Suppressor macrophage treated with lipopolysaccharide for 4 hours (primary cell): ENCODE measurements around the gene FCGBP.

Experiments
- DNase-seq: peaks from one replicate; pipeline ENCODE4 v3.0.0-alpha.2; 2020

Gene FCGBP

DNA sequence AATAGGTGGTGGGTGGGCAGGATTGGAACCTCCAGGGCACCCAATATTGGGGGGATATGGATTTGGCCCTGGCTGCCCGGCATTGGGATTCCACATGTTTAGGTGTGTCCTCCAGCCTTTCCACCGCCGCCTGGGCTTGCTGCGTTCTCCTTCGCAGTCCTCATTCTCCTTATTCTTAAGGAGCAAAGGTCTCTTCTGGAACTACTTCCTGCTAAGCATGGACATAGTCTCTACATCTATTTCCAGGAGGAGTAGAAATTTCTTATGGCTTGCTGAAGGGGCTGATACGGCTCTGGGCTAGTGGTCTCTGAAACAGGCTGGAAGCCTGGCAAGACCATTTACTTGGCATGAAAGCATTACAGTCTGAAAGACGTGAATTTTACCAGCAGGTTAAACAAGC is 9.2 kb upstream of the FCGBP start:
- DNase-seq: no peak

DNA sequence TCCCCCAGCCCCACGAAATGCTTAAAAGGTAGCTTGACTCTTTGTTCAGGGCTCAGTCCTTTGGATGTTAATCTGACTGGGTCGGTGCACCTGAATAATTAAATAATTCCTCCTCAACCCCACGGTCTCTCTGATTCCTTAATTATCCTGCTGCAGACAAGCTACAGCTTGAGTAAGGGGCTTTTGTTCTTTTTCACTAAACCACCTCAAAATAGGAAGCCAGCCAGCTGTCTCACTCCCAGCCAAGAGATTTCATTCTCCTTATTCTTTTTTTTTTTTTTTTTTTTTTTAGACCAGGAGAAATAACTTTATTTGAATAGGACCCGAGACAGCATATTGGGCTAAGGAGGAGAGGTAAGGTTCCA is 7.9 kb upstream of the FCGBP start:
- DNase-seq: no peak

DNA sequence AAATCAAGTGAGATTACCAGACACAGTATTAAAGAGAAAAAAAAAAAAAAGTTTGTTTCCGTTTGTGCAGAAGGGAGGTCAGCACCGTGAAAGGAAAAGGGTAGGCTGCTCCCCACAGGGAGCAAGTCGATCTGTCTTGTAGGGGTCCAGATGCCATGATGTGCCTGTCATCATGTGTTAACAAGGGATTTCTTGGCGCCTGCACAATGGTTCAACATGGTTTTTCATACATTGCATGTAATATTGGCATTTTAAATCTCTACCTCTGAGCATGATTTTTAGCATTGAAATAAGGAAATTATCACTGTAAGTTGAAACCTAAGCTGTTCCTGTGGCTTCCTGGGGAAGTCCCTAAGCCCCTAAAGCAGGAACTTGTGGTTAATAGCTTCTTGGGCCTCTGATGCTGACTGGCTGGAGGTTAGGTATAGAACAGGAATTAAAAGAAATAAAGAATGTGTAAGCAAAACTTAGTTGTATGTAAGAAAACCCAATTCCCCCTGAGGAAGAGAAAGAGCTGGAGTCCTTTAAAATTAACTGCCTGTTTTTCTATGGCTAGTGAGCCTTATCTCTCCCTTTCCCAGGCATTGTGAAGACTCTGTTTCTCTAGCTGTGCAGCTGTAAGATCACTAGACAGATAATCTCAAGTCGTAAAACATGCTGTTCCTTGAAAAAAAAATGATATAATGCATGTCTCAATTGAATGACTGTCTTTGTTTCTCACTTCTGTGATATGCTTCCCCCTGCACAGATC is 7.4 kb upstream of the FCGBP start:
- peak; percentile 90 for DNase-seq

DNA sequence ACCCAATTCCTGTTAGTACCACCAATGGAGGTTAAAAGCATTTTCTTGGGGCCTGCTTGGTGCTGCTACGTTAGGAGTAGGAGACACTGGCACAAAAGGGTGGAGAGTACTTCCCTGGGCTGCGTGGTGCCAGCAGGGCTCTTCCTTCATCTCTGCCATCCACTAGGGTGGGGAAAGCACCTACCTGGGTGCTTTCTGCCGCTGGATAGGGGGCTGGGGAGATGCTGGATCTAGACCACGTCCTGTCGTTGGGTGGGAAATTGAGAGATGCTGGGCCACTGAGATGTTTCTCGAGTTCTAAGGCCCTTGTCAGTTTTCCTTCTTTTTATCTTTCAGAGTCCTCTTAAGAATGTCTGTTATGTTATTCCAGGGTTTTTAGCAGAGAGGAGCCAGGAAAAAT is 6.7 kb upstream of the FCGBP start:
- no peak for DNase-seq

DNA sequence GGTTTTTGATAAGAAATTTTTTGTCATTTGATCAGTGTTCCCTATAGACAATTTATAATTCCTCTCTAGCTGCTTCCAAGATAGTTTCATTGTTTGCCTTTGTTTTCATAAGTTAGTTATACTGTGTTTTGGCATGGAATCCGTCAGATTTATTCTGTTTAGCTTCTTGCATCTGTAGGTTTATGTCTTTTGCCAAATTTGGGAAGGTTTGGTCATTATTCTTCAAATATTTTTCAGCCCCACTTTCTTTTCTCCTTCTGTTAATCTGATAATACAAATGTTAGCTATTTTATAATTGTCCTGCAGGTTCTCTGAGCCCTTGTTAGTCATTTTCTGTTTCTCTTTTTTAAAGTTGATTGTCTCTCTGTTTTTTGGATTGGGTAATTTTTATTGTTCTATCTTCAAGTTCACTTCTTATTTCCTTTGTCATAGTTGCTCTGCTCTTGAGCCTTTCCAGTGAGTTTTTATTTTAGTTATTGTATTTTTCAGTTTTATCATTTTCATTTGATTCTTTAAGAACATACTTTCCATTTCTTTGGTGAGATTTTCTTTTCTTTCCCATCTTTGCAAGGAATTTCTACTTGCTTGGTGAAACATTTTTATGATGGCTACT is 5.9 kb upstream of the FCGBP start:
- DNase-seq: no peak

DNA sequence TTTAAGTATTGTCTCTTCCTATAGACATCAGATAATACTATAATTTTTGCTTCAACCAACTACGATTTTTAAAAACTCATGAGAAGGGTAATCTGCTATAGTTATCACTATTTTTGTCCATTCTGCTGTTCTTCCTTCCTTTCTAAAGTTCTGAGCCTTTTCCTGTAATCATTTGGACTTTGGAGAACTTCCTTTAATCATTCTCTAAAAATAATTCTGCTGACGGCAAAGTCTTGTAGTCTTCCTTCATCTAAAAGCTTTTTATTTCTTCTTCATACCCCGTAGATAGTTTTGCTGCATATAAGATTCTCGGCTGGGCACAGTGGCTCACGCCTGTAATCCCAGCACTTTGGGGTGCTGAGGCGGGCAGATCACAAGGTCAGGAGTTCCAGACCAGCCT is 5.1 kb upstream of the FCGBP start:
- no peak for DNase-seq

DNA sequence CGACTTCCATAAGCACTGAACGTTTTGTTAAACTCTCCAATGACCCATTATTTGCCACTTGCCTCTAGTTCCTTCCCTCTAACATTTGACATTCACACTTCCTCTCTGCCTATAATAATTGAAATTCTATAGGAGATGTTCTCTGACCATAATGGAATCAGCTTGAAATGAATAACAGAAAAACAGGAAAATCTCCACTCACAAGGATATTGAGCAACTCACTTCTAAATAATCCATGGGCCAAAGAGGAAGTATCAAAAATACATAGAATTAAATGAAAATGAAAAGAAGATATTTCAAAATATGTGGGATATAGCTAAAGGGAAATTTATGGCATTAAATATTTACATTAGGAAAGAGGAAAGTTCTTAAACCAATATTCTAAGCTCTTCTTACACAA is 3.4 kb upstream of the FCGBP start:
- DNase-seq: peak; percentile 67

DNA sequence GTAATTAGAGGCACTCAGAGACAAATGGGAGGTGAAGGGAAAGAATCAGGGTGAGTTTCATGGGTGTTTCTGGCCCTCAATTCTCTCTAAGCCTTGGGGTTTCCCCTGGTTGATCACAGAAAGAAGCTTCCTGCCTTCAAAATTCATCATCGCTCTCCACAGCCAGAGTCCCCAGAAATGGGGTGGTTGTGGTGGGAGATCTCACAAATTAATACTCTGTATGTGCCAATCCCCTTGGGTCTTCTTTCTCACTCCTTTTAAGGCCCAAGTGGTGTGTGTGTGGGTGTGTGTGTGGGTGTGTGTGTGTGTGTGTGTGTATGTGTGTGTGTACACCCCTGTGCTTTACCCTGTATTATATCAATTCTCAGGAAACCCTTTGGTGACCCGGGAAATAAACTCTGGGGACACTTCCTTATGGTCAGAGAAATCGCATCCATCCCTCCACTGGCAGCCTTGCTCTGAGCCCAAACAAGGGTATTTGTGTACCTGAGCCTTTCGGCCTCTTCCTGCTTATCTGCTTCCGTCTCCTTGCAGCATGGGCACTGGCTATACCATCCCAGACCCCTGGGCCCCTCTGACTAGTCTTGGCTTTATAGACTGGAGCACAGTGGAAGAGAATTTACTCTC is 2.8 kb upstream of the FCGBP start:
- peak; percentile 31 for DNase-seq

DNA sequence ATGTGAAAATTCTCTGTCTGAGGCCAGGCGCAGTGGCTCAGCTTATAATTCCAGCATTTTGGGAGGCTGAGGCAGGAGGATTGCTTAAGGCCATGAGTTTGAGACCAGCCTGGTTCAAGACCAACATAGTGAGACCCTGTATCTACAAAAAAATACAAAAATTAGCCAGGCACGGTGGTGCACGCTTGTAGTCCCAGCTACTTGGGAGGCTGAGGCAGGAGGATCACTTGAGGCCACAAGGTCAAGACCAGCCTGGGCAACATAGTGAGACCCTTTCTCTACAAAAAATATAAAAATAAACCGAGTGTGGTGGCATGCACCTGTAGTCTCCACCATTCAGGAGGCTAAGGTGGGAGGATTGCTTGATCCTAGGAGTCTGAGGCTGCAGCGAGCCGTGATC is 2.2 kb upstream of the FCGBP start:
- DNase-seq: no peak

DNA sequence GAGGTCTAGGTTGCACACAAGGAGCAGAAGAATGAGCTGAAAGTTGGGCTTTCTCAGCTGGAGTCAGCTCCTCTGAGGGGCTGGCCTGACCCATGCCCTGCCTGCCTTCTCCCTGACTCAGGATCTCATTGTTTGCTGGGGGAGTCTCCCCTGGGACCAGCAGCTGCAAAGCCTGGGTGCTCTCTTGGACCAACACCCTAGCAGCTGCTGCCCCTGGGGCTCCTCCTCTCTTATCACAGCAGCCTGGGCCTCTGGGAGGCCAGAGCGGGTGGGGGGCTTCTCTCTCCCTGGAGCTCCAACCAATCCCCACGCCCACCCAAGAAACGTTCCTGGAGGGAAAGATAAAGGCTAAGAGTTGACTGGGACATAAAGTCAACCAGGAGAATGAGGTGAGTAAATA is 1.6 kb upstream of the FCGBP start:
- DNase-seq: no peak

DNA sequence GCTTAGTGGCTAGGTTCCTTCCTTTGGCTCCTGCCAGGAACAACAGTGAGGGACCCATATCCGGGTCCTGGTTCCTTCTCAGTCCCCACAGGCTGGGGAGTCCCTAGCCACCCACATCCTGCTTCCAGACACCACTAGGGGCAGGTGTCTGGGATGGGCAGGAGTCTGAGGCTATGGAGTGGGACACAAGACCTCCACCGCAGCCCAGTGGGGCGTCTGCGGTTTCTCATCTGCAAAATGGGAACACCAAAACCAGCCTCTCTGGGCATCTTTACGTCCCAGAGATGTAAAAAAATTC is 879 bp upstream of the FCGBP start:
- no peak for DNase-seq

DNA sequence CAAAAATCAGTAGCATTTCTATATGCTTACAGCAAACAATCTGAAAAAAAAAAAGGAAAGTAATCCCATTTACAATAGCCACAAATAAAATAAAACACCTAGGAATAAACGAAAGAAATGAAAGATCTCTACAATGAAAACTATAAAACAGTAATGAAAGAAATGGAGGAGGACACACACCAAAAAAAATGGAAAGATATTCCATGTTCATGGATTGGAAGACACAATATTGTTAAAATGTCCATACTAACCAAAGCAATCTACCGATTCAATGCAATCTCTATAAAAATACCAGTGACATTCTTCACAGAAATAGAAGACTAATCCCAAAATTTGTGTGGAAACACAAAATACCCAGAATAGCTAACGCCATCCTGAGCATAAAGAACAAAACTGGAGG is 4.7 kb downstream of the FCGBP start:
- DNase-seq: no peak

DNA sequence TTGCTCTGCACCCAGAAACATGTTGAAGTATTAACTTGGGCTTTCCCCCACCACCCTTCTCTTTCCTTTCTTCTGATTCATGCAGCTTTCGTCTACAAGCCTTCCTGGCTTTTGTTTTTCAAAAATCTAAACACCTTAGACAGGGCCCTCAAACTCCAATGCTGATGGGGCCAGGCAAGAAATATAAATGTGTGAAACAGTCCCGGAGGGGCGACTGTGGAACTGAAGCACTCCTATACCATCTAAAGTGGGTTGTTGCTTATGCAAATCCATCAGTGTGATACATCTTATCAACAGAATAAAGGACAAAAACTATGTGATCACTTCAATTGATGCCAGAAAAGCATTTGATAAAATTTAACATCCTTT is 6.1 kb downstream of the FCGBP start:
- DNase-seq: no peak

DNA sequence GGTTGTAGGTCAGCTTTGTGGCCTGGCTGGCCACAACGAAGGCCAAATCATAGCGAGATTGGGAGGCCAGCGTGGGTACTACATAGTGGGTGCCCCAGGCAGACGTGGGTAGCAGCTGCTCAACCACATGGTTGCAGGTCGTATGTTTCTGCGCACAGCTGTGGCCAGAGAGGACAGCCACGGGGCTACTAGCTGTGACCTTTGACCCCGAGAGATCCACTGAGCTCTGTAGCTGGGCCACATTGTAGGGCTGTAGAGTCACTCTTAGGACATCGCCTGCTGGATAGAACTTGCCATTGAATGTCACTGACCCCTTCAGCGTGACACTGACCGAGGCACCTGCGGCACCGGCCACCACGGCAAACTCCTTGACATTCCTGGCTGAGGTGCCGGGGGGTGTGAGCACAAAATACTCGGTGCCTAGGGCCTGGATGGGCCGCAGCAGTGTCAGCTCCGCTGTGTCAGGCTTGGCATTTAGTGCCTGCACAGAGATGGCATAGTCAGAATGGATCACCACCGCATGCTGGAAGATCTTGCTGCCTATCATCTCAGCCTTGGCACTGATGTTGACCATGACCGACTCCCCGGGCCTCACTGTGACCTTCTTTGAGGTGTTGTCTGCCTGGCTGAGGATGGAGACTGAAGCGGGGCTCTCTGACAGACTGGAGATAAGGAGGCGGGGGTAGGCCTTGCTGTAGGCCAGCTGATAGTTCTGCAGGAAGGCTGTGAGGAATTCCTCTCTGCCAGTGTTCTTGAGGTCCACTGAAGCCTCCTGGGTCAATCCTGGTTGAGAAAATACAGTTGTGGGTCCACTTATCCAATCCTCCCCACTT is 6.7 kb downstream of the FCGBP start:
- no peak for DNase-seq

DNA sequence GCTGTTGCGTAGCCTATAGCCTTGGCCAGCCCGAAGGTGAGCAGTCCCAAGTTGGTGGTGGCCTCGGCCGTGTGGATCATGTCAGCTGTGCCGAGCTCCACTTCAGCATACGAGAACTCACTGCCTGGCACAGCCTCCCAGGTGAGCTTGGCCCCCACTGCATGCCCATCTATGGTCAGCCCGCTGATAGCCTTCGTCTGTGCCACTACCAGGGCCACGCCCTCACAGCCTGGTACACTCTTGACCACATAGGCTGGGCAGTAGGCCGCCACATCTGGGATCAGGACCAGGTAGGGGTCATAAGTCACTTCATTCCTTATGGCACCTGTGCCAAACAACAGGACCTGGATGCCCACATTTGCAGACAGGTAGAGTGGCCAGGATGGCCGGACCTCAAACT is 7.4 kb downstream of the FCGBP start:
- DNase-seq: no peak

DNA sequence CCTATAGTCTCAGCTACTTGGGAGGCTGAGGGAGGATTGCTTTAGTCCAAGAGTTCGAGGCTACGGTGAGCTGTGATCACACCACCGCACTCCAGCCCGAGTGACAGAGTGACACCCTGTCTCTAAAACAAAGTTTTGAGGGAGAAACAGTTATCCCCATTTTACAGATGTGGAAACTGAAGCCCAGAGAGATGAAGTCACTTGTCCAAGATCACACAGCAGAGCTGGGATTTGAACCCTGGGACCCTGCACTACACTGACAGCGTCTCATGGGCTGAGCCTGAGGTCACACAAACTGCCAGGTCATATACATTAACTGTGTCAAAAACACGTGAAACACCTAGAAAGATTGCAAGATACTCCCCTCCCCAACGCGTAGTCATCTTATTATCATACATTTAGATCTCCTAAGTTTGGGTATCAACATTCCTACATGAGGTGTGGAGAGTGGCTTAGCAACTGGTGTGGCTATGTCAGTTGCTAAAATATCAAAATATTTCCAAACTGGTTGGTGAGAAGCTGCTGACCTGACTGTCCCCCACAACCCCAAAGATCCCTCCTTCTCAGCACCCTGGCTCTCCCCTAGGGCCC is 8.2 kb downstream of the FCGBP start:
- DNase-seq: no peak

DNA sequence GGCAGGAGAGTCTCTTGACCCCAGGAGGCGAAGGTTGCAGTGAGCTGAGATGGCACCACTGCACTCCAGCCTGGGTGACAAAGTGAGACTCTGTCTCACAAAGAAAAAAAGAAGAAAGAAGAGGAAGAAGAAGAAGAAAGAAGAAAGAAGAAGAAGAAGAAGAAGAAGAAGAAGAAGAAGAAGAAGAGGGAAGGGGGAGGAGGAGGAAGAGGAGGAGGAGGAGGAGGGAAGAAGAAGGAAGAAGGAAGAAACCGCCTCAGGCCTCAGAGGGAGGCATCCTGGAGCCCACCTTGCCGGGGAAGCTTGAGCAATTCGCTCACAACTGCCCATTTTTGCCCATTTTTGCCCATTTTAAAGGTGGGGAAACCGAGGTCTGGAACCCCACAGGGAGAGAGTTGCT is 9.5 kb downstream of the FCGBP start:
- no peak for DNase-seq

DNA sequence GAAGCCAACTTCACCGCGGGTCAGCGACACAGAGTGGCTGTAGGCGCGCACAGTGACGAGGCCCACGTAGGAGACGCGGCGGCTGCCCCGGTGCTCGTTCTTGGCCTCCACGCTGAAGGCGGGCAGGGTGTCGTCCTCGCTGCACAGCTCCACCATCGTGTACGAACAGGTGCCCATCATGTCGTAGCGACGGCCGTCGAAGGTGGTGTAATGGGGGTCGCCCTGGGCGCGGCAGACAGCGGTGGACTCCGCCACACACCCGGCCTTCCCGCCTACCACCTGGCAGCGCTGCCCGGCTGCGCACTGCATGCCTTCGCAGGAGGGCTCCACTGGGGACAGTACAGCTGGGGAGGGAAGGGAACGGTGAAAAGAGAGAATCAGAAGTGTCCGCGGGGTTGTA is 10.0 kb downstream of the FCGBP start:
- no peak for DNase-seq

DNA sequence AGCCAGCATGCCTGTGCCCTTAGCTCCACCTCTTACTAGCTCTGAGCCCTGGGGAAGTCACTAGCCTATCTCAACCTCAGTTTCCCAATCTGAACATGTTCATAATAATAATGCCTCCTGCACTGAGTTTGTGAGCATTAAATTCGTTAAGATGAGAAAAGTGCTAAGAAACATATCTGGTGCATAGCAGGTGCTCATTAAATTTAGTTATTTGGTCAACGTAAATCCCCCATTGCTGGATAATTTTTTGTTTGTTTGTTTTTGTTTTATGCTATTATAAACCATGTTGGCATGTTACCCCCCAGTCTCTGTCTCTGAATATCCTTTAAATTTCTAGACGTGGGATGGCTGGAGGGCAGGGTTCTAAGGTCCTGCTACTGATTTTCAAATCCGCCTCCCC is 10.6 kb downstream of the FCGBP start:
- no peak for DNase-seq

DNA sequence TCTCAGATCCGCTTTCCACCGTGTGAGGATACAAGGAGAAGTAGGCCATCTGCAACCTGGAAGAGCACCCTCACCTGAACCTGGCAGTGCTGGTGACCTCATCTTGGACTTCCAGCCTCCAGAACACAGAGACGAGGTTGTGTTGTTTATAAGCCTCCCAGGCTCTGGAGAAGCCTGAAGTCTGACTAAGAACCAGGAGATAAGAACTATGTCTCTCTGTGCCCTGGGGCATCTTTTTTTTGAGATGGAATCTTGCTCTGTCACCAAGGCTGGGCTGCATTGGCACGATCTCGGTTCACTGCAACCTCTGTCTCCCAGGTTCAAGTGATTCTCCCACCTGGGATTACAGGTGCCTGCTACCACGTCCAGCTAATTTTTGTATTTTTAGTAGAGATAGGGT is 14.5 kb downstream of the FCGBP start:
- no peak for DNase-seq

DNA sequence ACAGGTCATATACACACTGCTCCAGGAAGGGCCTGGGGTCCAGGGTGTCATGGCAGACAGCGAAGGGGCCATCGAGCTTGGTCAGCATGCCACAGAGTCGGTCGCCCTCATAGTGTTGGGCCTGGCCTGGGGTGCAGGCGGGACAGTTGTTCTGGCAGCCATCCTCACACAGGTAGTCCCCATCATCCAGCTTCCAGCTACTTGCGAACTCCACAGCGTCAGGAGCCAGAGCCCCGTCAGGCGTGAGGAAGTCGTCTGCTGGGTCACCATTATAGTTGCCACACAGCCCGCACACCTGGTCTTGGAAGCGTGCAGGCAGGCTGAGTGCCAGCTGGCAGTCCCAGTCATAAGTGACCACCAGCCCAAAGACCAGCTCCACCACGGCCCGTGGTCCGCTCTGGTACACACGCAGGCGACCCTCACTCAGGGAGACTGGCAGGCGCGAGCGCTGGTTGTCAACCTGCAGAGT is 16.2 kb downstream of the FCGBP start:
- DNase-seq: no peak

DNA sequence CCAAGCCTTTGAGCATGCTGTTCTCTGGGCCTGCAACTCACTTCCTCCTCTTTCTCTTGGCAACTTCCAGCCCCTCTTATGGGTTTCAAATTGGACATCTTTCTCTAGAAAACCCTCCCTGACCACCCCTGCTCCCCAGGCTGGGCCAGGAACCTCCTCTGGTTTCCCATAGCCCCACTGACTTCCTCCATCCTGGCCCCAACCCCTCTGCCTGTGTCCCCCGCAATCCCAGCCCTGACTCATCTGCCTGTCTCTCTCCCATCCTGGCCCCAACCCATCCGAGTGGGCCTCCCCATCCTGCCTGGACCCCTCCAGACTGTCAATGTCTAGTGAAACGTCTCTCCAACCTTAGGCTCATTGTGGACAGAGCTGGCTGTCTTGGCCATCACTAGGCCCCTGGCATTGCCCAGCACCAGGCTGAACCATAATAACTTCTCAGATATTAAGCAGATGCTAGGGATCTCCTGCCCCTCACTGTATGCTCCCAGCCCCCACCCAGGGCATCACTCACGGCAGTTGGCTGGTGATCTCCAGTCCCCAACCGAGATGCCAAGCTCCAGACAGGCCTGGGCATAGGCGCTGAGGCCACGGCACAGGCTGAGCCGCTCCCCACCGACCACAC is 16.8 kb downstream of the FCGBP start:
- DNase-seq: no peak

DNA sequence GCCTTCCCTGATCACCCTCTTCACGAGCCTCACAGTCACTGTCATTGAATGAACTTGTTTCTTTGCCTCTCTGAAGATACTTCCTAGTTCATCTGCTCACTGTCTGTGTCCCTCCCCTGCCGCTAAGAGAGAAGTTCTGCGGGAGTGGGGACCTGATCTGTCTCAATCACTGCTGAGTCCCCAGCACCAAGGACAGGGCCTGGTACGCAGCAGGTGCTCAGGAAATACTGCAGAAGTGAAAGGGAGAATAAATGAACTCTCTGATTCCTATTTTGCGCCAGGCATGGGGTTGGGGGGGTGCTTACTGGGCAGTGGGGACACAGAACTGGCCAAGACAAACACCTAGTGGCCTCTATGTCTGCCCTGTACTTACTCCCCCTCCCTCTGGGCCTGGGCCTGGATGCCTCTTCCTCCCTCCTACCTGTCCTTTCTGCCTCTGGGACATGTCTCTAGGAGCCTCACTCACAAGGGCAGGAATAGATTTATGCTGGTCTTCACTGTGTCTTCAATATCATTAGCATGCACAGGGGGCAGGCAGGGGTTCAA is 17.5 kb downstream of the FCGBP start:
- no peak for DNase-seq
